K562 (cell line): Measurements from ENCODE around the gene KHDRBS2. TPM values are rescaled to one million over a fixed set of nuclear protein-coding genes. Genes with fewer than 3 reads are reported as not detected.

Experiments used
- ATAC-seq: fragments of 200-7000 bp; cut with Tn5 transposase; 3 replicates; pipeline ENCODE4 v1.9.1; 2020; ENCODE audit warnings: moderate library complexity
- BruUV-seq: library from RNA; stranded (reverse); fragments of 400-500 nt; replicated peaks from 2 replicates; lab custom pipeline; 2021; lab: Mats Ljungman, UMichigan
- CTCF ChIA-PET: fragments of 300-600 bp; formaldehyde crosslinking; extraction: SDS; loops from one replicate; lab custom pipeline; 2021; ENCODE audit warnings: low intra/inter-chr PET ratio; lab: Yijun Ruan, JAX
- POLR2A ChIA-PET: fragments of 300-600, 350-650 bp; sonication (Branson Sonifier 250); formaldehyde crosslinking; extraction: SDS; loops from one replicate; lab custom pipeline; 2021; ENCODE audit warnings: antibody characterized with exemption, inconsistent platforms; lab: Yijun Ruan, JAX
- DNase-seq, 4 experiments: peaks; one replicate each; pipeline versions ENCODE4 v3.0.0 to v3.0.0-alpha.2; 2011 to 2018; ENCODE audit warnings: low spot score in 3 of 4, mixed read lengths in 3 of 4; ENCODE audit errors: extremely low read depth in 1 of 4
- FAIRE-seq: peaks from 2 replicates; lab custom pipeline; 2011; peaks lifted over from hg19 to GRCh38; lab: Jason Lieb, UNC
- H2AFZ ChIP-seq: 2 replicates; pipeline ENCODE4 v1.6.0; 2011; ENCODE audit warnings: low read depth, low read length, control low read depth, inconsistent platforms
- H3K27ac ChIP-seq: fragments of 200-600 bp; 3 replicates; pipeline ENCODE4 v1.8.0; 2011; ENCODE audit warnings: low read depth, mild to moderate bottlenecking, control low read depth, inconsistent platforms, low read length, moderate library complexity, mixed read lengths; ENCODE audit errors: extremely low read depth
- H3K27me3 ChIP-seq, 2 experiments: fragments of 300-600 bp in 1 of 2; 2 replicates in 1 of 2; 3 replicates in 1 of 2; pipeline versions ENCODE4 v1.6.0 to v1.8.0; 2011; ENCODE audit warnings: inconsistent platforms in 2 of 2, low read length in 2 of 2, mild to moderate bottlenecking in 1 of 2, mixed read lengths in 1 of 2, moderate library complexity in 1 of 2; ENCODE audit not compliant: control insufficient read depth in 2 of 2, insufficient read depth in 2 of 2
- H3K36me3 ChIP-seq: fragments of 300-600 bp; 3 replicates; pipeline ENCODE4 v1.8.0; 2011; ENCODE audit warnings: mild to moderate bottlenecking, low read length, inconsistent platforms; ENCODE audit not compliant: control insufficient read depth, insufficient read depth
- H3K4me1 ChIP-seq, 2 experiments: fragments of 200-600 bp in 1 of 2; replicated peaks in 1 of 2; 2 replicates in 1 of 2; 3 replicates in 1 of 2; pipeline versions ENCODE4 v1.5.1 to v1.8.0; 2011; ENCODE audit warnings: inconsistent platforms in 2 of 2, low read length in 2 of 2, mild to moderate bottlenecking in 1 of 2, mixed read lengths in 1 of 2, moderate library complexity in 1 of 2; ENCODE audit not compliant: control insufficient read depth in 2 of 2, insufficient read depth in 2 of 2
- H3K4me2 ChIP-seq: 2 replicates; pipeline ENCODE4 v1.6.1; 2011; ENCODE audit warnings: low read length, control low read depth, inconsistent platforms, mixed read lengths; ENCODE audit not compliant: insufficient read depth
- H3K4me3 ChIP-seq: fragments of 200-600 bp; sonication (generic), shearing (Covaris generic); 2 replicates; pipeline ENCODE4 v1.5.1; 2016; ENCODE audit warnings: control low read depth, inconsistent platforms
- H3K79me2 ChIP-seq: fragments of 200-600 bp; 3 replicates; pipeline ENCODE4 v1.8.0; 2011; ENCODE audit warnings: low read length, inconsistent platforms; ENCODE audit not compliant: control insufficient read depth, insufficient read depth
- H3K9ac ChIP-seq, 2 experiments: 2 replicates each; pipeline versions ENCODE4 v1.6.0 to v1.6.1; 2011; ENCODE audit warnings: low read depth in 2 of 2, low read length in 2 of 2, control low read depth in 1 of 2, inconsistent platforms in 1 of 2, mild to moderate bottlenecking in 1 of 2, mixed read lengths in 1 of 2; ENCODE audit not compliant: insufficient read depth in 1 of 2
- H3K9me1 ChIP-seq: one replicate; pipeline ENCODE4 v1.6.0; 2011; ENCODE audit warnings: inconsistent platforms, mild to moderate bottlenecking, low read length, moderate library complexity; ENCODE audit not compliant: control insufficient read depth, insufficient read depth
- H3K9me3 ChIP-seq: replicated peaks from 2 replicates; pipeline ENCODE4 v1.5.1; 2011; ENCODE audit warnings: low read depth, low read length, inconsistent platforms; ENCODE audit not compliant: control insufficient read depth, insufficient read depth
- H4K20me1 ChIP-seq: replicated peaks from 2 replicates; pipeline ENCODE4 v1.6.1; 2011; ENCODE audit warnings: low read length, inconsistent platforms, mixed read lengths; ENCODE audit not compliant: control insufficient read depth, insufficient read depth
- BCL6 ChIP-seq: fragments of 250-450 bp; sonication (Bioruptor Pico); IDR thresholded peaks from 2 replicates; pipeline ENCODE4 v1.4.0; 2020
- CREB1 ChIP-seq, 2 experiments: sonication (generic) in 1 of 2; formaldehyde crosslinking in 1 of 2; IDR thresholded peaks; 2 replicates each; pipeline versions ENCODE4 v1.6.1 to v1.8.0; 2012 to 2022; ENCODE audit warnings: inconsistent platforms in 1 of 2, mild to moderate bottlenecking in 1 of 2, missing genetic modification reagents in 1 of 2, moderate library complexity in 1 of 2
- CREBBP ChIP-seq: IDR thresholded peaks from one replicate; pipeline ENCODE4 v1.6.1; 2012; ENCODE audit warnings: low read depth, mild to moderate bottlenecking, control low read depth, inconsistent platforms, low read length
- IRF2 ChIP-seq: sonication (generic); formaldehyde crosslinking; IDR thresholded peaks from 2 replicates; pipeline ENCODE4 v1.8.1; 2022; ENCODE audit warnings: mild to moderate bottlenecking, missing genetic modification reagents
- TCF3 ChIP-seq: sonication (generic); formaldehyde crosslinking; IDR thresholded peaks from 2 replicates; pipeline ENCODE4 v1.4.0; 2020; ENCODE audit warnings: mild to moderate bottlenecking, missing genetic modification reagents
- ZNF551 ChIP-seq: fragments of 250-450 bp; sonication (Bioruptor Pico); IDR thresholded peaks from 2 replicates; pipeline ENCODE4 v1.5.0; 2021; ENCODE audit warnings: mild to moderate bottlenecking, moderate library complexity
- WGBS: fragments of 100-300 bp; shearing (Covaris generic); methylation state at CpG from one replicate; pipeline ENCODE4 v1.1.6; 2016; ENCODE audit warnings: low coverage, mixed read lengths; ENCODE audit not compliant: insufficient coverage; ENCODE audit errors: missing lambda C conversion rate; 5-methylcytosine and 5-hydroxymethylcytosine counted together
- in situ Hi-C: fragments of 300-500 bp; cut with MboI; formaldehyde crosslinking; loops from 4 replicates; pipeline ENCODE4 v1.15.0; 2018; ENCODE audit warnings: inconsistent platforms, mixed read lengths
- intact Hi-C: fragments of 100-400 bp; cut with micrococcal nuclease; formaldehyde crosslinking; loops from 2 replicates; pipeline ENCODE4 v1.14.2; 2022
- polyA plus RNA-seq, 8 experiments: library from polyadenylated mRNA; depleted of rRNA in 4 of 8; stranded (reverse) in 5 of 8; unstranded in 3 of 8; fragments of >200 nt; fragmentation: Nextera tagmentation in 2 of 8; fragmentation: Illumina TruSeq in 1 of 8; extraction: Ambion mirVana in 2 of 8; extraction: Trizol in 1 of 8; gene quantifications; 2 replicates each; pipeline versions ENCODE4 v1.2.1 to v1.2.3, GENCODE V29; 2011 to 2014; ENCODE audit warnings: inconsistent platforms in 1 of 8, missing spikeins in 1 of 8
- total RNA-seq, 7 experiments: library from RNA; depleted of rRNA in 6 of 7; stranded (reverse); fragments of >200 nt in 6 of 7; fragmentation: Illumina TruSeq in 2 of 7; extraction: Trizol in 2 of 7; gene quantifications; 2 replicates each; pipeline versions ENCODE4 v1.2.1 to v1.2.3, GENCODE V29; 2011 to 2021; ENCODE audit warnings: low replicate concordance in 1 of 7
- TF ChIP-seq, protein P1 (sequence below): sonication (generic); formaldehyde crosslinking; IDR thresholded peaks from 2 replicates; pipeline ENCODE4 v1.8.0; 2022; ENCODE audit warnings: mild to moderate bottlenecking, missing genetic modification reagents, borderline replicate concordance
- TF ChIP-seq, protein P2 (sequence below): sonication (generic); formaldehyde crosslinking; IDR thresholded peaks from 2 replicates; pipeline ENCODE4 v1.8.1; 2023; ENCODE audit warnings: missing genetic modification reagents, mild to moderate bottlenecking, borderline replicate concordance
- TF ChIP-seq, protein P3 (sequence below): fragments of 250-450 bp; sonication (Bioruptor Pico); IDR thresholded peaks from 2 replicates; pipeline ENCODE4 v1.4.0; 2020

Gene KHDRBS2
- total and polyA plus RNA-seq, 9 of the 15 experiments (the other 6 are each of a cell fraction or from before 2014, with no cell fraction given): not detected

DNA sequence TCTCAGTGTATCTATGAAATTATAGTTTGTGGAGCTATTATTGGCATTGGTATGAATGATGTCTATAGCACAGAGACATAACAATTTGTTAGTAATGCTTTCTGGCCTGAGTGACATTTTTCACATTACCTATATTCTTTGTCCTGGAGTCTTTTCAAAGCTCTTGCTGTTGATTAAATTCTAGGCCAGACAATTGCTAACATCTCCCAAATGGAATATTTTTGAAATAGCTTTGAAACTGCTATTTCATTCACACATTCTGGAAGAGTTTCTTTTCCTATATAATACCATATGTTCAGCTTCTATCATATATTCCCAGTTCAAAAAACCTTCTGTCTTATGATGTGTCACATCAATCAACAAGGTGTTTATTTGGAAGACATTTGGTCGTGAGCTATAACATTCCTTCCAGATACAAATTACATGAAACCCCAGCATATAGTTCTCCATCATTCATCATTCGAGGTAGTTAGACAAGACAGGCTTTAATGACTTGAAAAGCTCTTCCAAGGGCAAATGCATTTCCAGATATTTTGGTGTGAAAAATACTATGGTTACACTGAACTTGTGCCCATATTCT, 452.8 kb downstream of the KHDRBS2 start:
- H3K9me1 ChIP-seq: no peaks in the 10 kb centered on the region
- no peak for TF ChIP-seq TCF3 (CRISPR knock-in tag)
- TF ChIP-seq BCL6 (CRISPR knock-in tag): no peak
- no peak for TF ChIP-seq CREBBP
- TF ChIP-seq, protein P1, sequence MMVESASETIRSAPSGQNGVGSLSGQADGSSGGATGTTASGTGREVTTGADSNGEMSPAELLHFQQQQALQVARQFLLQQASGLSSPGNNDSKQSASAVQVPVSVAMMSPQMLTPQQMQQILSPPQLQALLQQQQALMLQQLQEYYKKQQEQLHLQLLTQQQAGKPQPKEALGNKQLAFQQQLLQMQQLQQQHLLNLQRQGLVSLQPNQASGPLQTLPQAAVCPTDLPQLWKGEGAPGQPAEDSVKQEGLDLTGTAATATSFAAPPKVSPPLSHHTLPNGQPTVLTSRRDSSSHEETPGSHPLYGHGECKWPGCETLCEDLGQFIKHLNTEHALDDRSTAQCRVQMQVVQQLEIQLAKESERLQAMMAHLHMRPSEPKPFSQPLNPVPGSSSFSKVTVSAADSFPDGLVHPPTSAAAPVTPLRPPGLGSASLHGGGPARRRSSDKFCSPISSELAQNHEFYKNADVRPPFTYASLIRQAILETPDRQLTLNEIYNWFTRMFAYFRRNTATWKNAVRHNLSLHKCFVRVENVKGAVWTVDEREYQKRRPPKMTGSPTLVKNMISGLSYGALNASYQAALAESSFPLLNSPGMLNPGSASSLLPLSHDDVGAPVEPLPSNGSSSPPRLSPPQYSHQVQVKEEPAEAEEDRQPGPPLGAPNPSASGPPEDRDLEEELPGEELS: no peak
- no peak for TF ChIP-seq ZNF551
- TF ChIP-seq, protein P2, sequence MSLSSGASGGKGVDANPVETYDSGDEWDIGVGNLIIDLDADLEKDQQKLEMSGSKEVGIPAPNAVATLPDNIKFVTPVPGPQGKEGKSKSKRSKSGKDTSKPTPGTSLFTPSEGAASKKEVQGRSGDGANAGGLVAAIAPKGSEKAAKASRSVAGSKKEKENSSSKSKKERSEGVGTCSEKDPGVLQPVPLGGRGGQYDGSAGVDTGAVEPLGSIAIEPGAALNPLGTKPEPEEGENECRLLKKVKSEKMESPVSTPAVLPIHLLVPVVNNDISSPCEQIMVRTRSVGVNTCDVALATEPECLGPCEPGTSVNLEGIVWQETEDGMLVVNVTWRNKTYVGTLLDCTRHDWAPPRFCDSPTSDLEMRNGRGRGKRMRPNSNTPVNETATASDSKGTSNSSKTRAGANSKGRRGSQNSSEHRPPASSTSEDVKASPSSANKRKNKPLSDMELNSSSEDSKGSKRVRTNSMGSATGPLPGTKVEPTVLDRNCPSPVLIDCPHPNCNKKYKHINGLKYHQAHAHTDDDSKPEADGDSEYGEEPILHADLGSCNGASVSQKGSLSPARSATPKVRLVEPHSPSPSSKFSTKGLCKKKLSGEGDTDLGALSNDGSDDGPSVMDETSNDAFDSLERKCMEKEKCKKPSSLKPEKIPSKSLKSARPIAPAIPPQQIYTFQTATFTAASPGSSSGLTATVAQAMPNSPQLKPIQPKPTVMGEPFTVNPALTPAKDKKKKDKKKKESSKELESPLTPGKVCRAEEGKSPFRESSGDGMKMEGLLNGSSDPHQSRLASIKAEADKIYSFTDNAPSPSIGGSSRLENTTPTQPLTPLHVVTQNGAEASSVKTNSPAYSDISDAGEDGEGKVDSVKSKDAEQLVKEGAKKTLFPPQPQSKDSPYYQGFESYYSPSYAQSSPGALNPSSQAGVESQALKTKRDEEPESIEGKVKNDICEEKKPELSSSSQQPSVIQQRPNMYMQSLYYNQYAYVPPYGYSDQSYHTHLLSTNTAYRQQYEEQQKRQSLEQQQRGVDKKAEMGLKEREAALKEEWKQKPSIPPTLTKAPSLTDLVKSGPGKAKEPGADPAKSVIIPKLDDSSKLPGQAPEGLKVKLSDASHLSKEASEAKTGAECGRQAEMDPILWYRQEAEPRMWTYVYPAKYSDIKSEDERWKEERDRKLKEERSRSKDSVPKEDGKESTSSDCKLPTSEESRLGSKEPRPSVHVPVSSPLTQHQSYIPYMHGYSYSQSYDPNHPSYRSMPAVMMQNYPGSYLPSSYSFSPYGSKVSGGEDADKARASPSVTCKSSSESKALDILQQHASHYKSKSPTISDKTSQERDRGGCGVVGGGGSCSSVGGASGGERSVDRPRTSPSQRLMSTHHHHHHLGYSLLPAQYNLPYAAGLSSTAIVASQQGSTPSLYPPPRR (CRISPR knock-in tag): no peak
- TF ChIP-seq CREB1 (IDR thresholded peaks at IDR 0.05): no peak
- no peak for TF ChIP-seq CREB1 (CRISPR knock-in tag; IDR thresholded peaks at IDR 0.05)
- TF ChIP-seq IRF2 (CRISPR knock-in tag): no peak
- TF ChIP-seq, protein P3, sequence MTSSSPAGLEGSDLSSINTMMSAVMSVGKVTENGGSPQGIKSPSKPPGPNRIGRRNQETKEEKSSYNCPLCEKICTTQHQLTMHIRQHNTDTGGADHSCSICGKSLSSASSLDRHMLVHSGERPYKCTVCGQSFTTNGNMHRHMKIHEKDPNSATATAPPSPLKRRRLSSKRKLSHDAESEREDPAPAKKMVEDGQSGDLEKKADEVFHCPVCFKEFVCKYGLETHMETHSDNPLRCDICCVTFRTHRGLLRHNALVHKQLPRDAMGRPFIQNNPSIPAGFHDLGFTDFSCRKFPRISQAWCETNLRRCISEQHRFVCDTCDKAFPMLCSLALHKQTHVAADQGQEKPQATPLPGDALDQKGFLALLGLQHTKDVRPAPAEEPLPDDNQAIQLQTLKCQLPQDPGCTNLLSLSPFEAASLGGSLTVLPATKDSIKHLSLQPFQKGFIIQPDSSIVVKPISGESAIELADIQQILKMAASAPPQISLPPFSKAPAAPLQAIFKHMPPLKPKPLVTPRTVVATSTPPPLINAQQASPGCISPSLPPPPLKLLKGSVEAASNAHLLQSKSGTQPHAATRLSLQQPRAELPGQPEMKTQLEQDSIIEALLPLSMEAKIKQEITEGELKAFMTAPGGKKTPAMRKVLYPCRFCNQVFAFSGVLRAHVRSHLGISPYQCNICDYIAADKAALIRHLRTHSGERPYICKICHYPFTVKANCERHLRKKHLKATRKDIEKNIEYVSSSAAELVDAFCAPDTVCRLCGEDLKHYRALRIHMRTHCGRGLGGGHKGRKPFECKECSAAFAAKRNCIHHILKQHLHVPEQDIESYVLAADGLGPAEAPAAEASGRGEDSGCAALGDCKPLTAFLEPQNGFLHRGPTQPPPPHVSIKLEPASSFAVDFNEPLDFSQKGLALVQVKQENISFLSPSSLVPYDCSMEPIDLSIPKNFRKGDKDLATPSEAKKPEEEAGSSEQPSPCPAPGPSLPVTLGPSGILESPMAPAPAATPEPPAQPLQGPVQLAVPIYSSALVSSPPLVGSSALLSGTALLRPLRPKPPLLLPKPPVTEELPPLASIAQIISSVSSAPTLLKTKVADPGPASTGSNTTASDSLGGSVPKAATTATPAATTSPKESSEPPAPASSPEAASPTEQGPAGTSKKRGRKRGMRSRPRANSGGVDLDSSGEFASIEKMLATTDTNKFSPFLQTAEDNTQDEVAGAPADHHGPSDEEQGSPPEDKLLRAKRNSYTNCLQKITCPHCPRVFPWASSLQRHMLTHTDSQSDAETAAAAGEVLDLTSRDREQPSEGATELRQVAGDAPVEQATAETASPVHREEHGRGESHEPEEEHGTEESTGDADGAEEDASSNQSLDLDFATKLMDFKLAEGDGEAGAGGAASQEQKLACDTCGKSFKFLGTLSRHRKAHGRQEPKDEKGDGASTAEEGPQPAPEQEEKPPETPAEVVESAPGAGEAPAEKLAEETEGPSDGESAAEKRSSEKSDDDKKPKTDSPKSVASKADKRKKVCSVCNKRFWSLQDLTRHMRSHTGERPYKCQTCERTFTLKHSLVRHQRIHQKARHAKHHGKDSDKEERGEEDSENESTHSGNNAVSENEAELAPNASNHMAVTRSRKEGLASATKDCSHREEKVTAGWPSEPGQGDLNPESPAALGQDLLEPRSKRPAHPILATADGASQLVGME (CRISPR knock-in tag): no peak
- H3K27me3 ChIP-seq: no peaks in the 10 kb centered on the region
- no peak overlapping the region for H3K27ac ChIP-seq
- no peaks in the 10 kb centered on the region for H3K79me2 ChIP-seq
- WGBS: 0% methylated on average over 2 of the region's 2 CpGs
- POLR2A ChIA-PET: no interaction called here
- intact Hi-C loops (no loop called here), in situ Hi-C loops (no loop called here)
- DNase-seq: no peak
- CTCF ChIA-PET: no interaction called here
- H4K20me1 ChIP-seq: no peaks in the 10 kb centered on the region
- H3K9ac ChIP-seq: no peak overlapping the region
- H3K36me3 ChIP-seq: no peaks in the 10 kb centered on the region
- BruUV-seq: no TSS peak
- no peak for FAIRE-seq
- no peak overlapping the region for H2AFZ ChIP-seq
- no peaks in the 10 kb centered on the region for H3K9me3 ChIP-seq
- no peak for ATAC-seq
- no peak overlapping the region for H3K4me2 ChIP-seq
- no peaks in the 10 kb centered on the region for H3K4me1 ChIP-seq
- no peak overlapping the region for H3K4me3 ChIP-seq
